DOHH2 (cell line): ENCODE data around the gene NMNAT2.

Source experiments
- CTCF ChIP-seq: fragments of 200-600 bp; sonication (generic); IDR thresholded peaks from one replicate; pipeline ENCODE4 v1.5.1; 2014; ENCODE audit warnings: antibody characterized with exemption, mild to moderate bottlenecking, low read depth, low read length; ENCODE audit not compliant: poor library complexity, severe bottlenecking
- EZH2phosphoT487 ChIP-seq: fragments of 200-600 bp; sonication (generic); IDR thresholded peaks from 2 replicates; pipeline ENCODE4 v1.6.1; 2017; ENCODE audit warnings: borderline replicate concordance, mild to moderate bottlenecking, antibody characterized with exemption, low read length, moderate library complexity, mixed read lengths

GRCh38 chr1:183404476-183404875 is 13.7 kb downstream of the NMNAT2 start:
- TF ChIP-seq CTCF: no peak
- no peak for TF ChIP-seq EZH2phosphoT487
